ENCODE results near the gene OTOA. TPM values are rescaled to one million over a fixed set of nuclear protein-coding genes. Genes with fewer than 3 reads are reported as not detected.
"Not testable (repeated sequence)": the region's sequence is repeated elsewhere in the genome, so short reads cannot be mapped to it uniquely, and the experiment has no call there.

OTOA gene
- total and polyA plus RNA-seq, 2 donors, result 0.05 to 0.42 TPM

GRCh38 chr16:21666772-21667171 is 3.0 kb downstream of the OTOA start:
- WGBS, result 22% methylated on average over 3 of the region's 3 CpGs

GRCh38 chr16:21667575-21667974 is 3.8 kb downstream of the OTOA start:
- H3K4me3 ChIP-seq (ENCODE audit: low read depth, low read length), result no peak overlapping the region

More at GRCh38 chr16:21666772-21667171, 3.0 kb downstream of the OTOA start:
- Histone ChIP-seq H3K27ac (ENCODE audit: low read depth) (no peak overlapping the region), H3K4me3 (ENCODE audit: low read depth, low read length) (no peak overlapping the region), H3K36me3 (ENCODE audit: insufficient read depth) (no peaks in the 10 kb centered on the region), H3K4me1 (ENCODE audit: insufficient read depth) (peaks cover 2% of the 10 kb centered on the region)
- DNase-seq (ENCODE audit: extremely low spot score), result no peak

GRCh38 chr16:21673469-21673868 is 9.7 kb downstream of the OTOA start:
- no peaks in the 10 kb centered on the region for H3K4me1 ChIP-seq (ENCODE audit: insufficient read depth)
- WGBS, result 64% methylated on average over 3 of the region's 3 CpGs
- no peak overlapping the region for H3K27ac ChIP-seq (ENCODE audit: low read depth)
- no peak overlapping the region for H3K4me3 ChIP-seq (ENCODE audit: low read depth, low read length)
- no peak for DNase-seq (ENCODE audit: extremely low spot score)
- no peaks in the 10 kb centered on the region for H3K36me3 ChIP-seq (ENCODE audit: insufficient read depth)

More at GRCh38 chr16:21667575-21667974, 3.8 kb downstream of the OTOA start:
- no peak for DNase-seq (ENCODE audit: extremely low spot score)
- Histone ChIP-seq H3K27ac (ENCODE audit: low read depth) (no peak overlapping the region), H3K36me3 (ENCODE audit: insufficient read depth) (no peaks in the 10 kb centered on the region), H3K4me1 (ENCODE audit: insufficient read depth) (peaks cover 2% of the 10 kb centered on the region)
- 87% methylated on average over 3 of the region's 3 CpGs for WGBS

- WGBS, result 85% methylated on average over 4 of the region's 4 CpGs
- not testable (repeated sequence) for H3K27ac ChIP-seq (ENCODE audit: low read depth); H3K4me1 ChIP-seq (ENCODE audit: insufficient read depth); H3K4me3 ChIP-seq (ENCODE audit: low read depth, low read length); DNase-seq (ENCODE audit: extremely low spot score); H3K36me3 ChIP-seq (ENCODE audit: insufficient read depth)
Measured at GRCh38 chr16:21674456-21674855, 10.7 kb downstream of the OTOA start.

- 89% methylated on average over 5 of the region's 5 CpGs for WGBS
- not testable (repeated sequence) for DNase-seq (ENCODE audit: extremely low spot score); H3K4me1 ChIP-seq (ENCODE audit: insufficient read depth); H3K27ac ChIP-seq (ENCODE audit: low read depth); H3K36me3 ChIP-seq (ENCODE audit: insufficient read depth); H3K4me3 ChIP-seq (ENCODE audit: low read depth, low read length)
Measured at GRCh38 chr16:21680714-21681113, 16.9 kb downstream of the OTOA start.

GRCh38 chr16:21683184-21683583 is 19.4 kb downstream of the OTOA start:
- no peaks in the 10 kb centered on the region for H3K4me1 ChIP-seq (ENCODE audit: insufficient read depth)
- no peak overlapping the region for H3K27ac ChIP-seq (ENCODE audit: low read depth)
- no peak overlapping the region for H3K4me3 ChIP-seq (ENCODE audit: low read depth, low read length)
- no peak for DNase-seq (ENCODE audit: extremely low spot score)
- no peaks in the 10 kb centered on the region for H3K36me3 ChIP-seq (ENCODE audit: insufficient read depth)
- WGBS, result 81% methylated on average over 3 of the region's 3 CpGs

- WGBS, result 26% methylated on average over 6 of the region's 6 CpGs
- no peaks in the 10 kb centered on the region for H3K36me3 ChIP-seq (ENCODE audit: insufficient read depth)
- H3K4me1 ChIP-seq (ENCODE audit: insufficient read depth), result no peaks in the 10 kb centered on the region
- no peak for DNase-seq (ENCODE audit: extremely low spot score)
- H3K27ac ChIP-seq (ENCODE audit: low read depth), result no peak overlapping the region
- H3K4me3 ChIP-seq (ENCODE audit: low read depth, low read length), result no peak overlapping the region
Measured at GRCh38 chr16:21684199-21684598, 20.4 kb downstream of the OTOA start.

- Histone ChIP-seq H3K27ac (ENCODE audit: low read depth) (no peak overlapping the region), H3K4me3 (ENCODE audit: low read depth, low read length) (no peak overlapping the region), H3K36me3 (ENCODE audit: insufficient read depth) (no peaks in the 10 kb centered on the region), H3K4me1 (ENCODE audit: insufficient read depth) (no peaks in the 10 kb centered on the region)
- no peak for DNase-seq (ENCODE audit: extremely low spot score)
- 42% methylated on average over 14 of the region's 14 CpGs for WGBS
Measured at GRCh38 chr16:21685034-21685455, 21.3 kb downstream of the OTOA start.

GRCh38 chr16:21689107-21689506 is 25.3 kb downstream of the OTOA start:
- no peak overlapping the region for H3K4me3 ChIP-seq (ENCODE audit: low read depth, low read length)
- no peaks in the 10 kb centered on the region for H3K36me3 ChIP-seq (ENCODE audit: insufficient read depth)
- H3K4me1 ChIP-seq (ENCODE audit: insufficient read depth), result no peaks in the 10 kb centered on the region
- WGBS, result 66% methylated on average over 4 of the region's 4 CpGs
- H3K27ac ChIP-seq (ENCODE audit: low read depth), result no peak overlapping the region
- DNase-seq (ENCODE audit: extremely low spot score), result no peak

- 83% methylated on average over 4 of the region's 4 CpGs for WGBS
- not testable (repeated sequence) for H3K4me1 ChIP-seq (ENCODE audit: insufficient read depth); H3K4me3 ChIP-seq (ENCODE audit: low read depth, low read length); H3K27ac ChIP-seq (ENCODE audit: low read depth); DNase-seq (ENCODE audit: extremely low spot score); H3K36me3 ChIP-seq (ENCODE audit: insufficient read depth)
Measured at GRCh38 chr16:21690967-21691366, 27.2 kb downstream of the OTOA start.

- Histone ChIP-seq H3K4me1 (ENCODE audit: insufficient read depth) (no peaks in the 10 kb centered on the region), H3K27ac (ENCODE audit: low read depth) (no peak overlapping the region), H3K36me3 (ENCODE audit: insufficient read depth) (no peaks in the 10 kb centered on the region), H3K4me3 (ENCODE audit: low read depth, low read length) (no peak overlapping the region)
- WGBS, result 85% methylated on average over 4 of the region's 4 CpGs
- no peak for DNase-seq (ENCODE audit: extremely low spot score)
Measured at GRCh38 chr16:21694609-21695008, 30.8 kb downstream of the OTOA start.

- WGBS, result 88% methylated on average over 5 of the region's 5 CpGs
- Histone ChIP-seq H3K36me3 (ENCODE audit: insufficient read depth) (no peaks in the 10 kb centered on the region), H3K4me3 (ENCODE audit: low read depth, low read length) (no peak overlapping the region), H3K27ac (ENCODE audit: low read depth) (no peak overlapping the region), H3K4me1 (ENCODE audit: insufficient read depth) (no peaks in the 10 kb centered on the region)
- DNase-seq (ENCODE audit: extremely low spot score), result no peak
Measured at GRCh38 chr16:21697032-21697431, 33.3 kb downstream of the OTOA start.

GRCh38 chr16:21698169-21699032 is 34.6 kb downstream of the OTOA start:
- Histone ChIP-seq H3K27ac (ENCODE audit: low read depth) (no peak overlapping the region), H3K4me3 (ENCODE audit: low read depth, low read length) (no peak overlapping the region), H3K4me1 (ENCODE audit: insufficient read depth) (no peaks in the 10 kb centered on the region), H3K36me3 (ENCODE audit: insufficient read depth) (no peaks in the 10 kb centered on the region)
- no peak for DNase-seq (ENCODE audit: extremely low spot score)
- 72% methylated on average over 9 of the region's 9 CpGs for whole genome bisulfite sequencing

- Histone ChIP-seq H3K36me3 (ENCODE audit: insufficient read depth) (no peaks in the 10 kb centered on the region), H3K4me3 (ENCODE audit: low read depth, low read length) (no peak overlapping the region), H3K27ac (ENCODE audit: low read depth) (no peak overlapping the region), H3K4me1 (ENCODE audit: insufficient read depth) (no peaks in the 10 kb centered on the region)
- 44% methylated on average over 2 of the region's 2 CpGs for WGBS
- DNase-seq (ENCODE audit: extremely low spot score), result no peak
Measured at GRCh38 chr16:21701271-21701670, 37.5 kb downstream of the OTOA start.

Measured in urinary bladder (tissue), 4 donors.